OCI-LY7 (cell line): ENCODE data around the gene TTC34. TPM values are rescaled to one million over a fixed set of nuclear protein-coding genes. Genes with fewer than 3 reads are reported as not detected.

Experiments
- BruUV-seq: library from RNA; stranded (reverse); fragments of 400-500 nt; replicated peaks from 2 replicates; lab custom pipeline; 2021; lab: Mats Ljungman, UMichigan
- CTCF ChIA-PET: fragments of 300-600 bp; sonication (Branson Sonifier 250); formaldehyde crosslinking; loops from one replicate; lab custom pipeline; 2022; ENCODE audit warnings: antibody characterized with exemption; ENCODE audit not compliant: unreplicated experiment; lab: Charles Lee
- POLR2A ChIA-PET: fragments of 300-600 bp; sonication (Branson Sonifier 250); formaldehyde crosslinking; loops from one replicate; lab custom pipeline; 2022; ENCODE audit warnings: antibody characterized with exemption; lab: Charles Lee
- DNase-seq: peaks from one replicate; pipeline ENCODE4 v3.0.0-alpha.2; 2015; ENCODE audit warnings: low spot score
- H2AFZ ChIP-seq: fragments of 200-600 bp; sonication (generic), shearing (Covaris generic); 2 replicates; pipeline ENCODE4 v1.6.1; 2014; ENCODE audit warnings: mild to moderate bottlenecking, antibody characterized with exemption, low read length, moderate library complexity
- H3K27ac ChIP-seq: fragments of 200-600 bp; sonication (generic); 2 replicates; pipeline ENCODE4 v1.5.1; 2014; ENCODE audit warnings: mixed run types, low read depth, mild to moderate bottlenecking, moderate library complexity, low read length, inconsistent platforms; ENCODE audit not compliant: poor library complexity, severe bottlenecking
- H3K36me3 ChIP-seq: fragments of 200-600 bp; sonication (generic); 2 replicates; pipeline ENCODE4 v1.6.1; 2014; ENCODE audit warnings: mild to moderate bottlenecking, antibody characterized with exemption, low read length, moderate library complexity, mixed read lengths; ENCODE audit not compliant: insufficient read depth
- H3K4me1 ChIP-seq: fragments of 200-600 bp; sonication (generic); 2 replicates; pipeline ENCODE4 v1.5.1; 2014; ENCODE audit warnings: mild to moderate bottlenecking, low read length; ENCODE audit not compliant: insufficient read depth, poor library complexity, severe bottlenecking
- H3K4me2 ChIP-seq: fragments of 200-600 bp; sonication (generic); 2 replicates; pipeline ENCODE4 v1.6.1; 2014; ENCODE audit warnings: mild to moderate bottlenecking, low read length
- H3K4me3 ChIP-seq: fragments of 200-600 bp; sonication (generic); 2 replicates; pipeline ENCODE4 v1.5.1; 2014; ENCODE audit warnings: mild to moderate bottlenecking, low read depth, low read length; ENCODE audit not compliant: poor library complexity, severe bottlenecking
- H3K79me2 ChIP-seq: fragments of 200-600 bp; sonication (generic); 2 replicates; pipeline ENCODE4 v1.6.1; 2016; ENCODE audit warnings: low read depth, mild to moderate bottlenecking, low read length, moderate library complexity, mixed read lengths; ENCODE audit not compliant: insufficient read depth
- H3K9me2 ChIP-seq: fragments of 200-600 bp; sonication (generic); 2 replicates; pipeline ENCODE4 v1.6.1; 2016; ENCODE audit warnings: mild to moderate bottlenecking, low read length, mixed read lengths; ENCODE audit not compliant: insufficient read depth
- H3K9me3 ChIP-seq: fragments of 200-600 bp; sonication (generic); 2 replicates; pipeline ENCODE4 v1.6.1; 2014; ENCODE audit warnings: mild to moderate bottlenecking, mixed run types, low read length, mixed read lengths
- H4K20me1 ChIP-seq: fragments of 200-600 bp; sonication (generic); 2 replicates; pipeline ENCODE4 v1.6.1; 2014; ENCODE audit warnings: mild to moderate bottlenecking, antibody characterized with exemption, low read length, moderate library complexity, mixed read lengths; ENCODE audit not compliant: insufficient read depth
- EZH2phosphoT487 ChIP-seq: fragments of 200-600 bp; sonication (generic); IDR thresholded peaks from 2 replicates; pipeline ENCODE4 v1.6.1; 2018; ENCODE audit warnings: low read depth, borderline replicate concordance, mild to moderate bottlenecking, mixed run types, antibody characterized with exemption, low read length, moderate library complexity, mixed read lengths
- intact Hi-C: fragments of 100-400 bp; cut with micrococcal nuclease; formaldehyde crosslinking; loops from one replicate; pipeline ENCODE4 v1.10.0; 2022; ENCODE audit not compliant: unreplicated experiment
- total RNA-seq, 2 experiments: library from RNA; depleted of rRNA in 1 of 2; stranded (reverse); fragments of >200 nt in 1 of 2; shearing (Covaris generic) in 1 of 2; gene quantifications; 2 replicates each; pipeline ENCODE4 v1.2.3, GENCODE V29; 2014 to 2022
- TF ChIP-seq, protein P1 (sequence below): fragments of 200-600 bp; sonication (generic); conservative IDR thresholded peaks from 2 replicates; pipeline ENCODE4 v1.5.1; 2014; ENCODE audit warnings: mild to moderate bottlenecking, antibody characterized with exemption, low read length, moderate library complexity, mixed read lengths

Gene TTC34
- total RNA-seq, 2 experiments from 2014 or later = 1.1 to 2.2 TPM

DNA sequence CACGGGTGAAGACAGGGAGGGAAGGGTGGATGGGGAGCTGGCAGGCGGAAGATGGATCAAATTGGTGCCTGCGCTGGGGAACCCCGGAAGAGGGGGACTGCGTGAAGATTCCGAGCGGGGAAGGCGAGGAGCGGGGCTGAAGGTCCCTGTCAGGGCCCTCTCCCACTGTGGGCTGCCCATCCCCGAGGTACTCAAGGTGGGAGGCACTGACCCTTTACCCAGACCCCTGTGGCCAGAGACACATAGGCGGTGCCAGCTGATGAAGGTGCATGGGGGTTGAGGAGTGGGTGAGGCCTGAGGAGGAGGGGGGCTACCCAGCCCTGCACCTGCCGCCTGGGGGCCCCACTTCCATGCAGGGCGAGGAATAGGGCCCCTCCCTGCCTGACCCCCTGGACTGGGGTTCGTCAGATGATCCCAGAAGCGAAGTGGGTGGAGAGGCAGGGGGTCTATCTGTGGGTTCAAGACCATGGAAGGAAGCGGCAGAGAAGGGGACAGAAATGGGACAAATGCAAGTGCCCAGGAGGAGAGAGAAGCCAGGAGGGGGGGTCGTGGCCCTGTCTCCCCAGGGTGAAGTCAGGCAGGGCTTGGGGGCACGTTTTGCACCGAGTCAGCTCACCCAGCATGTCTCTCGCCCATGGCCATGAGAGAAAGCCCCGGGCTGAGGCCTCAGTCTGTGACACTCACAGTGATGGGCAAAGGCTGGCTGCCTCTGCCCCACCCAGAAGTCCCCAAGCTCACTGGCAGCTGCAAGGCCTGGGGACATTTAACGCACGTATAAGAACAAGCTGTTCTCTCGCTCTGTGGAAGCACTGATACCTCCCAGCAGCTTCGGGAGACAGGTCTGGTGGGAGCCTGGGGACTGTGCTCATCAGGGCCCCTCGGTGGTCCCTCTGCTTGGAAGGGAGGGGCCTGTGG lies 161.6 kb downstream of the TTC34 start:
- H3K79me2 ChIP-seq = no peaks in the 10 kb centered on the region
- CTCF ChIA-PET = no interaction called here
- intact Hi-C loops = no loop called here
- no peaks in the 10 kb centered on the region for H3K36me3 ChIP-seq
- no peaks in the 10 kb centered on the region for H3K9me2 ChIP-seq
- H3K4me1 ChIP-seq = peaks cover 10% of the 10 kb centered on the region
- no peak for DNase-seq
- no peak overlapping the region for H3K27ac ChIP-seq
- no peak overlapping the region for H3K4me2 ChIP-seq
- H3K9me3 ChIP-seq = peaks cover 10% of the 10 kb centered on the region; the same call in 1 of the 2 replicates
- no peak overlapping the region for H2AFZ ChIP-seq
- POLR2A ChIA-PET = no interaction called here
- H3K4me3 ChIP-seq = no peak overlapping the region
- no peak for TF ChIP-seq EZH2phosphoT487
- TF ChIP-seq, protein P1, sequence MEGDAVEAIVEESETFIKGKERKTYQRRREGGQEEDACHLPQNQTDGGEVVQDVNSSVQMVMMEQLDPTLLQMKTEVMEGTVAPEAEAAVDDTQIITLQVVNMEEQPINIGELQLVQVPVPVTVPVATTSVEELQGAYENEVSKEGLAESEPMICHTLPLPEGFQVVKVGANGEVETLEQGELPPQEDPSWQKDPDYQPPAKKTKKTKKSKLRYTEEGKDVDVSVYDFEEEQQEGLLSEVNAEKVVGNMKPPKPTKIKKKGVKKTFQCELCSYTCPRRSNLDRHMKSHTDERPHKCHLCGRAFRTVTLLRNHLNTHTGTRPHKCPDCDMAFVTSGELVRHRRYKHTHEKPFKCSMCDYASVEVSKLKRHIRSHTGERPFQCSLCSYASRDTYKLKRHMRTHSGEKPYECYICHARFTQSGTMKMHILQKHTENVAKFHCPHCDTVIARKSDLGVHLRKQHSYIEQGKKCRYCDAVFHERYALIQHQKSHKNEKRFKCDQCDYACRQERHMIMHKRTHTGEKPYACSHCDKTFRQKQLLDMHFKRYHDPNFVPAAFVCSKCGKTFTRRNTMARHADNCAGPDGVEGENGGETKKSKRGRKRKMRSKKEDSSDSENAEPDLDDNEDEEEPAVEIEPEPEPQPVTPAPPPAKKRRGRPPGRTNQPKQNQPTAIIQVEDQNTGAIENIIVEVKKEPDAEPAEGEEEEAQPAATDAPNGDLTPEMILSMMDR = no peak
- H4K20me1 ChIP-seq = no peaks in the 10 kb centered on the region
- no TSS peak for BruUV-seq

DNA sequence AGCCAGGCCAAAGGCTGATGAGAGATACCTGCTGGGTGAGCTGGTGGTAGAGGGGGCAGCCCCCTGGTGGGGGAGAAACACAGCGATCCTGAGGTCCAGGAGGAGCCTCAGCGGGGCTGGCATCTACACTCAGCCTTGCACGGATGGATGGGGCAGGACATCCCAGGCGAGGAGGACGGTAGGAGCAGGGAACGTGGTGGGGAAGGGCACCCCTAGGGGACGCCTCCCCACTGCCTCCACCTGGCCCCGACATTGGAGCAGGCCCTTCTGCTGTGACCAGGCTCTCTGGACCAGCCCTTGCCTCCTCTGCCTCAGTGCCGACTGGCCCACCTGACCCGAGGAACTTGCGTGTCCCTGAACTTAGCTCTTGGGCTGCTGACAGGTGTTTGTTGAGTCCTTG lies 162.3 kb downstream of the TTC34 start:
- Histone ChIP-seq H3K79me2 (no peaks in the 10 kb centered on the region), H3K9me2 (no peaks in the 10 kb centered on the region), H3K4me2 (no peak overlapping the region), H3K36me3 (no peaks in the 10 kb centered on the region), H4K20me1 (no peaks in the 10 kb centered on the region), H3K9me3 (peaks cover 10% of the 10 kb centered on the region; the same call in 1 of the 2 replicates), H3K27ac (no peak overlapping the region), H3K4me1 (peaks cover 10% of the 10 kb centered on the region), H3K4me3 (no peak overlapping the region), H2AFZ (no peak overlapping the region)
- ChIA-PET POLR2A (no interaction called here), CTCF (no interaction called here)
- intact Hi-C loops = no loop called here
- DNase-seq = no peak
- BruUV-seq = no TSS peak
- TF ChIP-seq, protein P1 = no peak
- TF ChIP-seq EZH2phosphoT487 = no peak
